AG10803 (cell line): ENCODE results near the gene FGF5.
A peak's percentile ranks its signal among the peaks of the same experiment; 100 is the strongest.

Experiments used
- DNase-seq: peaks from one replicate; pipeline ENCODE4 v3.0.0; 2010; ENCODE audit warnings: low read depth
- H3K4me3 ChIP-seq: 2 replicates; pipeline ENCODE4 v1.5.1; 2011; ENCODE audit warnings: mild to moderate bottlenecking, low read length, control low read depth
- TF ChIP-seq, protein P1 (sequence below): conservative IDR thresholded peaks from 2 replicates; pipeline ENCODE4 v1.5.1; 2011; ENCODE audit warnings: mild to moderate bottlenecking, low read length, control low read depth, inconsistent platforms

The FGF5 gene, protein sequence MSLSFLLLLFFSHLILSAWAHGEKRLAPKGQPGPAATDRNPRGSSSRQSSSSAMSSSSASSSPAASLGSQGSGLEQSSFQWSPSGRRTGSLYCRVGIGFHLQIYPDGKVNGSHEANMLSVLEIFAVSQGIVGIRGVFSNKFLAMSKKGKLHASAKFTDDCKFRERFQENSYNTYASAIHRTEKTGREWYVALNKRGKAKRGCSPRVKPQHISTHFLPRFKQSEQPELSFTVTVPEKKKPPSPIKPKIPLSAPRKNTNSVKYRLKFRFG

DNA sequence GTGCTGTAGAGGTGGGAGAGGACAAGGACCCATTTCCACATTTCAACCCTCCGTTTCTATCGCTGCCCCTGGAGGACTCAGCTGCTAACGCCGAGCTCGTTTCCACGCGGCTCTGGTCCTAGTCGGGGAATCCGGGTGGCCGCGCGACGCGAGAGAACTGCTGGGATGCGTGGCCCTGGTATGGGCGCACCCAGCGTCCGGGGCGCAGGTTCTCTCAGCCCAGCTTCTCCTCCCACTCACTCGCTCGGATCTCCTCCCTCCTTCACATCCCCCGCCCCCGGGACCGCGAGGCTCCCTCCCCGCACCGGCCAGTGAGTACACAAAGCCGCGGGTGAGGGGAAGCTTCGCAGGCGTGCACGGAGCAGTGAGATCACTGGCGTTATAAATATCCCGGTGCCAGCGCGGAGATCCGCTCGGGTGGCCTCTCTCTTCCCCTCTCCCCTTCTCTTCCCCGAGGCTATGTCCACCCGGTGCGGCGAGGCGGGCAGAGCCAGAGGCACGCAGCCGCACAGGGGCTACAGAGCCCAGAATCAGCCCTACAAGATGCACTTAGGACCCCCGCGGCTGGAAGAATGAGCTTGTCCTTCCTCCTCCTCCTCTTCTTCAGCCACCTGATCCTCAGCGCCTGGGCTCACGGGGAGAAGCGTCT lies at the start of gene FGF5:
FGF5 (plus strand) TSS at position 412 of the 649 bp plus-strand sequence; CDS start at position 573, 161 bp downstream.
- TF ChIP-seq, protein P1, sequence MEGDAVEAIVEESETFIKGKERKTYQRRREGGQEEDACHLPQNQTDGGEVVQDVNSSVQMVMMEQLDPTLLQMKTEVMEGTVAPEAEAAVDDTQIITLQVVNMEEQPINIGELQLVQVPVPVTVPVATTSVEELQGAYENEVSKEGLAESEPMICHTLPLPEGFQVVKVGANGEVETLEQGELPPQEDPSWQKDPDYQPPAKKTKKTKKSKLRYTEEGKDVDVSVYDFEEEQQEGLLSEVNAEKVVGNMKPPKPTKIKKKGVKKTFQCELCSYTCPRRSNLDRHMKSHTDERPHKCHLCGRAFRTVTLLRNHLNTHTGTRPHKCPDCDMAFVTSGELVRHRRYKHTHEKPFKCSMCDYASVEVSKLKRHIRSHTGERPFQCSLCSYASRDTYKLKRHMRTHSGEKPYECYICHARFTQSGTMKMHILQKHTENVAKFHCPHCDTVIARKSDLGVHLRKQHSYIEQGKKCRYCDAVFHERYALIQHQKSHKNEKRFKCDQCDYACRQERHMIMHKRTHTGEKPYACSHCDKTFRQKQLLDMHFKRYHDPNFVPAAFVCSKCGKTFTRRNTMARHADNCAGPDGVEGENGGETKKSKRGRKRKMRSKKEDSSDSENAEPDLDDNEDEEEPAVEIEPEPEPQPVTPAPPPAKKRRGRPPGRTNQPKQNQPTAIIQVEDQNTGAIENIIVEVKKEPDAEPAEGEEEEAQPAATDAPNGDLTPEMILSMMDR = no peak
- peak within 1 kb of the TSS; percentile 78 for H3K4me3 ChIP-seq

DNA sequence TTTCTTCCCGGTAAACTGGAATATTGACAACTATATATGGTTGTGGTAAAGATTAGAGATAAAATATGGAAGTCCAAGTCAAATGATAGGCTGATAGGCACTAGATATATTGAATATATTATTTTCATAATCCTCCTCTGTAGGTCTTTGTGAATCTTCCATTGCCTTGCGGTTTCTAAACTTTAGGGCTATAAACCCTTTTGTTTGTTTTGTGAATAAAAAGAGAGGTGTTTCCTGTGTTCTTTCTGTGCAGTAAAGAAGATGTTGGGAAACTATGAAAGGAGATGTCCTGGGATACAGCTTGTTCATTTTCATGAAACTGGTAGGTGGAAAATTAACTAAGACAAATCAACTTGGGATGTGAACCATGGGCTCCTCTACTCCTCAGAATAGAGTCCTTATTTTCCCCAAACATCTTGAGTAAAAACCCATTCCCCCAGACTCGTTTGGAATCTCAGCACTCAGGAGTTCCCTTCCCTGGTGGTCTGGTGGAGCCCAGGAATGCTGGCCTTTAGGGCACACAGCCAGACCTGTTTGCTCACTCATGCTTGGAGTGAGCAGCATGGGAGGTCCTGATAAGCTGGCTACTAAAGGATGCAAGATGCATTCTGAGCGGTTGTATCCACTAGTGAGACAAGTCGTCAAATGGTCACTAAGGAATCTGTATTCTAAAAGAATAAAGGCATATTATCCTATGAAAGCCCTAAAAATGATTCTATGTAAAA lies 47.0 kb upstream of the FGF5 start:
- no peak overlapping the region for H3K4me3 ChIP-seq
- TF ChIP-seq, protein P1 = no peak
- DNase-seq = no peak

More for the DNA sequence above, at the start of gene FGF5:
- DNase-seq = peak; percentile 92

DNA sequence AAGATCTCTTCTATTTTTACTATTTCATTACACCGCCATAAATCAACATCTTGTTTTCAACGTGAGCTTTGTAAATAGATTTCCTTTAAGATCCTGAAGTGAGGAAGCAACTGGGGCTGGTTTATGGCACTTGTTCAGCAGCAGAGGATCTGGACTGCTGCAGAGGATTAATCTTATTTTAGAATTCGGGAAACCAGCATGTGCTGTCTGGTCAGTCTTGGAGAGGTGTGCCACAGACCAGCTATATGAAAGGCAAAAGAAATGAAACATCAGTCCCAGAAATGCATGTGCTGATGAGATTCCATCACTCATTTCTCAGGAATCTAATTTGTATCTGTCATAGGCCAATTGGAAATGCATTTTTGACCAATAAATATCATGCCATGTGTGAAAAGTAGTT lies 45.8 kb upstream of the FGF5 start:
- TF ChIP-seq, protein P1 = no peak
- no peak overlapping the region for H3K4me3 ChIP-seq
- no peak for DNase-seq

DNA sequence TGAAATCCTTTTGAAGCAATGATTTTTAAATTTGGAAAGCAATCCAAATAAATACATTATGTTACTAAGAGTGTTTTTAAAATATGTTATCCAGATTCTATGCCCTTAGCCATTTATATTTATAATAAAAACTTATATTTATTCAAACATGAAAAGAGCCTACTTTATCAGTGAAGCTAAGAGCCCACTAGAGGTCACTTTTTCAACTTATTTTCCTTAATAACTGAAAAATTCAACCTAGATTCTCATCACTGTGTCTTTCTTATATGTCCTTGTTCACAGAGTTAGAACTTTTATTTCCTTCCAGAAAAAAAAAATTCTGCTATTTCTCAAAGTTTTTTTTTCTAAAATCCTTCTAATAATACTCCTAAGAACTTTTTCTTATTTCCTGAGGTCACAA lies 45.3 kb upstream of the FGF5 start:
- DNase-seq = peak; percentile 61
- H3K4me3 ChIP-seq = no peak overlapping the region
- TF ChIP-seq, protein P1 = peak; percentile 64

DNA sequence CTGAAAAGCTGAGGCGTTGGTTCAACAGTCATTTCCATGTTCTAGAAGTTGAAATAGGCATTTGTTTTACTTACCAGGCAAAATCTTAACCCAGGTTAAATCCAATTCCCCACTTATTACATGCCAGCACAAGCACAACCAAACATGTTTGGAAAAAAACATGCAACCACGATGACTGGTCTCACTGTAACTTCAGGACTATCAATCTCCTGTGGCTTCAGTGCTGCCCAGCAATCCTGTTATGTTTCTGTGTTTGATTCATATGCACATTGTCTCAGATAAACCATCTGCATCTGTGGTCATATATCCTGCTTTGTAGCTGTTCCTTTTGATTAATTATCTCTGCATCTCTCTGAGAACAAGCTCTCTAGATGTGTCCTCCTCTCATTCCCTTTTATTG lies 40.9 kb upstream of the FGF5 start:
- no peak overlapping the region for H3K4me3 ChIP-seq
- TF ChIP-seq, protein P1 = no peak
- DNase-seq = peak; percentile 64

DNA sequence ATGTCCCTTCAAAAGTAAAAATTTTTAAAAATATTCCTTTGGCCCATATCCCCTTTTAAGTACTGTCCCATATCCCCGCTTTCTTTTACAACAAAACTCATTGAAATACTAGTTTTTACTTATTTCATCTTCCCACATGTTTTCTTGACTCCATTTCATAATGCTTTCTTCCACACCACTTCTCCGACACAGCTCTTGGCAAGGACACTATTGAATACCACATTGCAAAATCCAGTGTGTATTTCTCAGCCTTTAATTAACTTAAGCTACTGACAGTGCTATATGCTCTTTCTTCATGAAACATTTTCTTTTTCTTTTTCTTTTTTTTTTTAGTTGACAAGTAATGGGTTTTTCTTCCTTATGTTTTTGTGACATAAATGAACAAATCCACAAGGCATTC lies 40.4 kb upstream of the FGF5 start:
- TF ChIP-seq, protein P1 = no peak
- H3K4me3 ChIP-seq = no peak overlapping the region
- peak; percentile 83 for DNase-seq

DNA sequence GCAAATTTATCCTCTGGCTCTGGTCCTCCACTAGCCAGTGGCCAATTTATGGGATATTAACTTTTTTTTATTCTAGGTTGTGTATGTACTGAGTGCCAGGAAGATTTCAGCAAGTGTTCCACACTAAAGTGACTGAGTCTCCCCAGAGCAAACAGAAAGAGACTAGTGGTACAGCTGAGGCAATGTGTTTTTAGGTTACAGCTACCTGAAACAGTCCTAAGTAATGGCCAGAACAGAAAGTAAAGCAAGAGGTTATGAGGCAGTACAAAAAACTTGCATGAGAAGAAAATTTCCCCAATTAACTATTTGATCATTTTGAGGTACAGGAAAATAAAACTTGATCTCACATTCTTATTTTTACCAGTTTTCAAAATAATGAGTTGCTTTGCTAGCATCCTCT lies 38.0 kb upstream of the FGF5 start:
- DNase-seq = no peak
- TF ChIP-seq, protein P1 = no peak

More for the DNA sequence above, 38.0 kb upstream of the FGF5 start:
- no peak overlapping the region for H3K4me3 ChIP-seq
